ENCODE results near the gene MCCC1.

The MCCC1 gene

GRCh38 chr3:183099026-183099837 lies at the start of gene MCCC1:
TSS of gene MCCC1 (minus strand) at chr3:183099496. CDS start at chr3:183099440, 56 bp downstream.
- no peaks in the 10 kb centered on the region for H3K27me3 ChIP-seq (replicated peaks; ENCODE audit: control insufficient read depth, insufficient read depth, low read length)
- peak; percentile 99 for DNase-seq (ENCODE audit: low read depth)
- peak within 1 kb of the TSS; percentile 91 for H3K9ac ChIP-seq (ENCODE audit: low read length)
- peak within 1 kb of the TSS; percentile 94 for H3K4me3 ChIP-seq (ENCODE audit: low read length)
- H3K9me3 ChIP-seq (ENCODE audit: control insufficient read depth, low read length): no peaks in the 10 kb centered on the region
- peaks cover 17% of the 10 kb centered on the region for H3K4me1 ChIP-seq (ENCODE audit: control insufficient read depth, insufficient read depth, low read length)
- peaks cover 4% of the 10 kb centered on the region for H3K36me3 ChIP-seq (ENCODE audit: control insufficient read depth, insufficient read depth, low read length, severe bottlenecking)

GRCh38 chr3:183148056-183148455 lies 48.8 kb upstream of the MCCC1 start:
- H3K36me3 ChIP-seq (ENCODE audit: control insufficient read depth, insufficient read depth, low read length, severe bottlenecking): no peaks in the 10 kb centered on the region
- peaks cover 4% of the 10 kb centered on the region for H3K4me1 ChIP-seq (ENCODE audit: control insufficient read depth, insufficient read depth, low read length)
- no peak overlapping the region for H3K9ac ChIP-seq (ENCODE audit: low read length)
- peaks cover 28% of the 10 kb centered on the region for H3K27me3 ChIP-seq (replicated peaks; ENCODE audit: control insufficient read depth, insufficient read depth, low read length)
- DNase-seq (ENCODE audit: low read depth): peak; percentile 66
- H3K9me3 ChIP-seq (ENCODE audit: control insufficient read depth, low read length): no peaks in the 10 kb centered on the region
- H3K4me3 ChIP-seq (ENCODE audit: low read length): no peak overlapping the region

- no peak overlapping the region for H3K4me3 ChIP-seq (ENCODE audit: low read length)
- H3K36me3 ChIP-seq (ENCODE audit: control insufficient read depth, insufficient read depth, low read length, severe bottlenecking): no peaks in the 10 kb centered on the region
- H3K9me3 ChIP-seq (ENCODE audit: control insufficient read depth, low read length): no peaks in the 10 kb centered on the region
- no peak overlapping the region for H3K9ac ChIP-seq (ENCODE audit: low read length)
- no peaks in the 10 kb centered on the region for H3K4me1 ChIP-seq (ENCODE audit: control insufficient read depth, insufficient read depth, low read length)
- H3K27me3 ChIP-seq (replicated peaks; ENCODE audit: control insufficient read depth, insufficient read depth, low read length): peaks cover 30% of the 10 kb centered on the region
- DNase-seq (ENCODE audit: low read depth): no peak
These were observed 45.1 kb upstream of the MCCC1 start for GRCh38 chr3:183144363-183144762.

- no peak overlapping the region for H3K9ac ChIP-seq (ENCODE audit: low read length)
- H3K4me3 ChIP-seq (ENCODE audit: low read length): no peak overlapping the region
- no peak for DNase-seq (ENCODE audit: low read depth)
- no peaks in the 10 kb centered on the region for H3K4me1 ChIP-seq (ENCODE audit: control insufficient read depth, insufficient read depth, low read length)
- peaks cover 12% of the 10 kb centered on the region for H3K9me3 ChIP-seq (ENCODE audit: control insufficient read depth, low read length)
- H3K27me3 ChIP-seq (replicated peaks; ENCODE audit: control insufficient read depth, insufficient read depth, low read length): peaks cover 30% of the 10 kb centered on the region
- H3K36me3 ChIP-seq (ENCODE audit: control insufficient read depth, insufficient read depth, low read length, severe bottlenecking): no peaks in the 10 kb centered on the region
These were observed 42.9 kb upstream of the MCCC1 start for GRCh38 chr3:183142199-183142598.

- Histone ChIP-seq H3K4me3 (ENCODE audit: low read length) (no peak overlapping the region), H3K9ac (ENCODE audit: low read length) (no peak overlapping the region), H3K9me3 (ENCODE audit: control insufficient read depth, low read length) (peaks cover 13% of the 10 kb centered on the region), H3K36me3 (ENCODE audit: control insufficient read depth, insufficient read depth, low read length, severe bottlenecking) (no peaks in the 10 kb centered on the region), H3K27me3 (replicated peaks; ENCODE audit: control insufficient read depth, insufficient read depth, low read length) (peaks cover 30% of the 10 kb centered on the region), H3K4me1 (ENCODE audit: control insufficient read depth, insufficient read depth, low read length) (peaks cover 5% of the 10 kb centered on the region)
- DNase-seq (ENCODE audit: low read depth): no peak
These were observed 35.5 kb upstream of the MCCC1 start for GRCh38 chr3:183134844-183135243.

GRCh38 chr3:183132409-183132808 lies 33.1 kb upstream of the MCCC1 start:
- no peak overlapping the region for H3K4me3 ChIP-seq (ENCODE audit: low read length)
- H3K36me3 ChIP-seq (ENCODE audit: control insufficient read depth, insufficient read depth, low read length, severe bottlenecking): no peaks in the 10 kb centered on the region
- no peak for DNase-seq (ENCODE audit: low read depth)
- H3K27me3 ChIP-seq (replicated peaks; ENCODE audit: control insufficient read depth, insufficient read depth, low read length): peaks cover 30% of the 10 kb centered on the region
- no peak overlapping the region for H3K9ac ChIP-seq (ENCODE audit: low read length)
- peaks cover 5% of the 10 kb centered on the region for H3K4me1 ChIP-seq (ENCODE audit: control insufficient read depth, insufficient read depth, low read length)
- peaks cover 9% of the 10 kb centered on the region for H3K9me3 ChIP-seq (ENCODE audit: control insufficient read depth, low read length)

GRCh38 chr3:183131735-183132134 lies 32.4 kb upstream of the MCCC1 start:
- Histone ChIP-seq H3K9me3 (ENCODE audit: control insufficient read depth, low read length) (peaks cover 9% of the 10 kb centered on the region), H3K9ac (ENCODE audit: low read length) (no peak overlapping the region), H3K27me3 (replicated peaks; ENCODE audit: control insufficient read depth, insufficient read depth, low read length) (peaks cover 30% of the 10 kb centered on the region), H3K4me1 (ENCODE audit: control insufficient read depth, insufficient read depth, low read length) (peaks cover 5% of the 10 kb centered on the region), H3K4me3 (ENCODE audit: low read length) (no peak overlapping the region), H3K36me3 (ENCODE audit: control insufficient read depth, insufficient read depth, low read length, severe bottlenecking) (no peaks in the 10 kb centered on the region)
- DNase-seq (ENCODE audit: low read depth): no peak

GRCh38 chr3:183131186-183131725 lies 32.0 kb upstream of the MCCC1 start:
- Histone ChIP-seq H3K27me3 (replicated peaks; ENCODE audit: control insufficient read depth, insufficient read depth, low read length) (peaks cover 30% of the 10 kb centered on the region), H3K4me3 (ENCODE audit: low read length) (no peak overlapping the region), H3K4me1 (ENCODE audit: control insufficient read depth, insufficient read depth, low read length) (peaks cover 5% of the 10 kb centered on the region), H3K9ac (ENCODE audit: low read length) (no peak overlapping the region), H3K36me3 (ENCODE audit: control insufficient read depth, insufficient read depth, low read length, severe bottlenecking) (no peaks in the 10 kb centered on the region), H3K9me3 (ENCODE audit: control insufficient read depth, low read length) (peaks cover 9% of the 10 kb centered on the region)
- no peak for DNase-seq (ENCODE audit: low read depth)

- peaks cover 17% of the 10 kb centered on the region for H3K27me3 ChIP-seq (replicated peaks; ENCODE audit: control insufficient read depth, insufficient read depth, low read length)
- peaks cover 5% of the 10 kb centered on the region for H3K4me1 ChIP-seq (ENCODE audit: control insufficient read depth, insufficient read depth, low read length)
- no peak overlapping the region for H3K4me3 ChIP-seq (ENCODE audit: low read length)
- H3K36me3 ChIP-seq (ENCODE audit: control insufficient read depth, insufficient read depth, low read length, severe bottlenecking): no peaks in the 10 kb centered on the region
- peaks cover 9% of the 10 kb centered on the region for H3K9me3 ChIP-seq (ENCODE audit: control insufficient read depth, low read length)
- no peak overlapping the region for H3K9ac ChIP-seq (ENCODE audit: low read length)
- no peak for DNase-seq (ENCODE audit: low read depth)
These were observed 29.9 kb upstream of the MCCC1 start for GRCh38 chr3:183129243-183129642.

GRCh38 chr3:183128709-183129108 lies 29.4 kb upstream of the MCCC1 start:
- Histone ChIP-seq H3K4me3 (ENCODE audit: low read length) (no peak overlapping the region), H3K4me1 (ENCODE audit: control insufficient read depth, insufficient read depth, low read length) (peaks cover 5% of the 10 kb centered on the region), H3K9ac (ENCODE audit: low read length) (no peak overlapping the region), H3K36me3 (ENCODE audit: control insufficient read depth, insufficient read depth, low read length, severe bottlenecking) (no peaks in the 10 kb centered on the region), H3K27me3 (replicated peaks; ENCODE audit: control insufficient read depth, insufficient read depth, low read length) (peaks cover 12% of the 10 kb centered on the region), H3K9me3 (ENCODE audit: control insufficient read depth, low read length) (peaks cover 9% of the 10 kb centered on the region)
- no peak for DNase-seq (ENCODE audit: low read depth)

GRCh38 chr3:183123891-183124290 lies 24.6 kb upstream of the MCCC1 start:
- H3K36me3 ChIP-seq (ENCODE audit: control insufficient read depth, insufficient read depth, low read length, severe bottlenecking): no peaks in the 10 kb centered on the region
- H3K4me3 ChIP-seq (ENCODE audit: low read length): no peak overlapping the region
- peaks cover 11% of the 10 kb centered on the region for H3K27me3 ChIP-seq (replicated peaks; ENCODE audit: control insufficient read depth, insufficient read depth, low read length)
- no peak overlapping the region for H3K9ac ChIP-seq (ENCODE audit: low read length)
- no peaks in the 10 kb centered on the region for H3K4me1 ChIP-seq (ENCODE audit: control insufficient read depth, insufficient read depth, low read length)
- no peak for DNase-seq (ENCODE audit: low read depth)
- no peaks in the 10 kb centered on the region for H3K9me3 ChIP-seq (ENCODE audit: control insufficient read depth, low read length)
